Keratinocyte (primary cell): Measurements from ENCODE around the gene SLC30A1.
"Not testable (repeated sequence)": the region's sequence is repeated elsewhere in the genome, so short reads cannot be mapped to it uniquely, and the experiment has no call there.

Experiments
- CTCF ChIP-seq, 3 experiments: IDR thresholded peaks in 1 of 3; conservative IDR thresholded peaks in 1 of 3; optimal IDR thresholded peaks in 1 of 3; 2 replicates in 2 of 3; 3 replicates in 1 of 3; pipeline versions ENCODE3 to v1.5.1; 2011; ENCODE audit warnings: low read length in 3 of 3, mild to moderate bottlenecking in 3 of 3, moderate library complexity in 2 of 3, control low read depth in 1 of 3, inconsistent platforms in 1 of 3; ENCODE audit not compliant: insufficient read depth in 2 of 3; ENCODE audit errors: extremely low read depth in 1 of 3
- EZH2 ChIP-seq: IDR thresholded peaks from one replicate; pipeline ENCODE4 v1.6.1; 2012; ENCODE audit warnings: inconsistent platforms, mild to moderate bottlenecking, low read length, moderate library complexity

- not testable (repeated sequence) for TF ChIP-seq CTCF (optimal IDR thresholded peaks at IDR 0.05 in 1 of 3, IDR thresholded peaks at IDR 0.05 in 1 of 3, conservative IDR thresholded peaks at IDR 0.05 in 1 of 3; ENCODE audit: extremely low read depth in 1 of 3, insufficient read depth in 2 of 3, low read length in 3 of 3); EZH2
Observed at GRCh38 chr1:211570378-211570777, 8.6 kb downstream of the SLC30A1 start.
